ENCODE measurements around the gene WWC2.
A peak's percentile ranks its signal among the peaks of the same experiment; 100 is the strongest.

Gene WWC2

GRCh38 chr4:183211533-183211932, 112.5 kb downstream of the WWC2 start:
- DNase-seq: no peak

- DNase-seq: no peak
These were observed 114.9 kb downstream of the WWC2 start for GRCh38 chr4:183213996-183214395.

GRCh38 chr4:183214912-183215488, 115.9 kb downstream of the WWC2 start:
- no peak for DNase-seq

- no peak for DNase-seq
These were observed 121.2 kb downstream of the WWC2 start for GRCh38 chr4:183220236-183220635.

- DNase-seq: no peak
These were observed 124.0 kb downstream of the WWC2 start for GRCh38 chr4:183223053-183223452.

- DNase-seq: no peak
These were observed 130.3 kb downstream of the WWC2 start for GRCh38 chr4:183229397-183229796.

- DNase-seq: no peak
These were observed 141.7 kb downstream of the WWC2 start for GRCh38 chr4:183240581-183241321.

- DNase-seq: no peak
These were observed 142.2 kb downstream of the WWC2 start for GRCh38 chr4:183241322-183241640.

- DNase-seq: no peak
These were observed 142.7 kb downstream of the WWC2 start for GRCh38 chr4:183241721-183242151.

- DNase-seq: no peak
These were observed 143.2 kb downstream of the WWC2 start for GRCh38 chr4:183242291-183242690.

- no peak for DNase-seq
These were observed 145.0 kb downstream of the WWC2 start for GRCh38 chr4:183244019-183244418.

- DNase-seq: no peak
These were observed 145.4 kb downstream of the WWC2 start for GRCh38 chr4:183244506-183244905.

GRCh38 chr4:183248201-183248600, 149.1 kb downstream of the WWC2 start:
- DNase-seq: no peak

- no peak for DNase-seq
These were observed 150.8 kb downstream of the WWC2 start for GRCh38 chr4:183249854-183250253.

GRCh38 chr4:183250831-183251230, 151.8 kb downstream of the WWC2 start:
- DNase-seq: no peak

- DNase-seq: no peak
These were observed 153.9 kb downstream of the WWC2 start for GRCh38 chr4:183252959-183253358.

- DNase-seq: no peak
These were observed 154.4 kb downstream of the WWC2 start for GRCh38 chr4:183253451-183253850.

- no peak for DNase-seq
These were observed 155.1 kb downstream of the WWC2 start for GRCh38 chr4:183254162-183254561.

- DNase-seq: no peak
These were observed 156.4 kb downstream of the WWC2 start for GRCh38 chr4:183255487-183255886.

GRCh38 chr4:183256343-183256742, 157.3 kb downstream of the WWC2 start:
- no peak for DNase-seq

GRCh38 chr4:183256756-183257385, 157.8 kb downstream of the WWC2 start:
- peak; percentile 29 to 41 for DNase-seq

- no peak for DNase-seq
These were observed 158.8 kb downstream of the WWC2 start for GRCh38 chr4:183257808-183258207.

GRCh38 chr4:183260491-183261151, 161.6 kb downstream of the WWC2 start:
- DNase-seq: no peak
